Measurements from ENCODE around the gene BAIAP2.
"Not testable (repeated sequence)": the region's sequence is repeated elsewhere in the genome, so short reads cannot be mapped to it uniquely, and the experiment has no call there.

BAIAP2 gene

DNA sequence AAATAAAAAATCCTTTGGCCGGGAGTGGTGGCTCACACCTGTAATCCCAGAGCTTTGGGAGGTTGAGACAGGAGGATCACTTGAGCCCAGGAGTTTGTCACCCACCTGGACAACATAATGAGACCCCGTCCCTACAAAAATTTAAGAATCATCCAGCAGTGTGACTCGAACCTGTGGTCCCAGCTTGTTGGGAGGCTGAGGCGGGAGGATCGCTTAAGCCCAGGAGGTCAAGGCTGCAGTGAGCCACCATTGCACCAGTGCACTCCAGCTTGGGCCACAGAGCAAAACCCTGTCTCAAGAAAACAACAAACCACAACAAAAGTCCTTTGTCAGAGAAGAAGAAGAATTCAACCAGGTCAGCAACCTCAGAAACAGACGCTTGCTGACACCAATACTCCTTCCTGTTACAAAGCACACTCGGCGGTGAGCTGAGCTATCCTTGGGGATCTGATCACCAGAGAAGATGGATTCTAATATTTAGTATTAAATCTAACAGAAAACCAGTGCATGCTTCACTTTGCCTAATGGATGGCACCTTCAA lies 117.4 kb downstream of the BAIAP2 start:
- H3K4me3 ChIP-seq (ENCODE audit: low read depth in 1 of 2, low read length in 2 of 2): no peak overlapping the region
- no peaks in the 10 kb centered on the region for H3K4me1 ChIP-seq (ENCODE audit: insufficient read depth, low read length)
- H3K9me3 ChIP-seq (ENCODE audit: low read length): no peaks in the 10 kb centered on the region
- H3K27me3 ChIP-seq (ENCODE audit: control insufficient read depth in 1 of 2, insufficient read depth in 2 of 2, low read length in 2 of 2): no peaks in the 10 kb centered on the region
- H3K27ac ChIP-seq (ENCODE audit: low read depth, low read length): no peak overlapping the region
- H3K36me3 ChIP-seq (ENCODE audit: insufficient read depth, low read length): no peaks in the 10 kb centered on the region
- no peak overlapping the region for H3K9ac ChIP-seq (ENCODE audit: low read length)

DNA sequence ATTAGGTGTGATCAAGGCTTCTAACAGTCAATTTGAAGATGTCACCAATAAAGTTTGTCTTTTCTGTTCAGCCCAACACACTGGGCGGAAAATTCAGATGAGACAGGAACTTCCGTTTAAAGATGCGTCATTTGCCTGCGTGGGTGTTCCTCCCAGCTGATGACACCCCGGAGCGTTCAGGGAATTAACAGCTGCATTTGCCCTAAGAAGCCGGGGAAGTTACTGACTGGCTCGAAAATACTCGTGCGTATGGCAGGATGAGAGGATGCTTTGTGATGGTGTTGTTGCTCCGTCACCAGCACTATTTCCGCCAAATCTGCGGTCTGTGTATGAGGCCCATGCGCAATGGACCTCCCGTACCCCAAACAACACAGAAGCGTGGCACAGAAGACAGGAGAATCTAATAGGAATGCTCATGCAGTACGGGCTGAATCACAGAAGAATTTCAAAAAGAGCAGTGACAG lies 118.4 kb downstream of the BAIAP2 start:
- Histone ChIP-seq H3K9ac (ENCODE audit: low read length) (no peak overlapping the region), H3K4me1 (ENCODE audit: insufficient read depth, low read length) (no peaks in the 10 kb centered on the region), H3K27me3 (ENCODE audit: control insufficient read depth in 1 of 2, insufficient read depth in 2 of 2, low read length in 2 of 2) (no peaks in the 10 kb centered on the region), H3K36me3 (ENCODE audit: insufficient read depth, low read length) (no peaks in the 10 kb centered on the region), H3K27ac (ENCODE audit: low read depth, low read length) (no peak overlapping the region), H3K4me3 (ENCODE audit: low read depth in 1 of 2, low read length in 2 of 2) (no peak overlapping the region), H3K9me3 (ENCODE audit: low read length) (no peaks in the 10 kb centered on the region)

DNA sequence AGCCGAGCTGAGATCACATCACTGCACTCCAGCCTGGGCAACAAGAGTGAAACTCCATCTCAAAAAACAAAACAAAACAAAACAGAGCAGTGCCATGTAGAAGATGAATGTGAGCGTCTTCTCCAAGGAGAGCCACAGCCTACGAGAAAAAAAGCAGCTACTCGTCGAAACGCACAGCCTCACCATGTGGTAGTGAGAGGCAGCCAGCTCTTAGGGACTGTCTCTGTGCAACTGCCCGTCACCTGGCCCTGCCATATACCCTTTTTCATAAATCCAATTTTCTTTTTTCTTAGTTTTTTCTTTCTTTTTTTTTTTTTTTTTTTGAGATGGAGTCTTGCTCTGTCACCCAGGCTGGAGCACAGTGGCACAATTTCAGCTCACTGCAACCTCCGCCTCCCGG lies 119.1 kb downstream of the BAIAP2 start:
- H3K4me3 ChIP-seq (ENCODE audit: low read depth in 1 of 2, low read length in 2 of 2); H3K9ac ChIP-seq (ENCODE audit: low read length); H3K36me3 ChIP-seq (ENCODE audit: insufficient read depth, low read length); H3K27ac ChIP-seq (ENCODE audit: low read depth, low read length); H3K4me1 ChIP-seq (ENCODE audit: insufficient read depth, low read length); H3K9me3 ChIP-seq (ENCODE audit: low read length); H3K27me3 ChIP-seq (ENCODE audit: control insufficient read depth in 1 of 2, insufficient read depth in 2 of 2, low read length in 2 of 2): not testable (repeated sequence)

DNA sequence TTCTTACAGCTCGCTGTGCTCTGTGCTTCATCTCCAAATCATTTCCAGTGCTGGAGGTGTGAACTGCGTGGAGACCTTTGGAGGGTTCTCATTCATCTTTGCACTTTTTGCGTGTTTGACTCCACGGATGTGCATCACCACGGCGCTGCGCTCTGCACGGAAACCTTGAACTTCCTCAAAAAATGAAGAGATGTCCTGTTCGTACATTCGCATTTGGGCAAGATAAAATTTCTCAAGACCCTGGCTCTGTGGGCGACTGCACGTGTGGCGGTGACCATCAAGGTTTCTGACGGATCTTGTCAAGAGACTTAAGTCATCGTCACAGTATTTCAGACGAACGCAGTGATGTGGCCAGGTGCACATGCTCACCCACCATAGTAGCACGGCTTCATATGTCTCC lies 120.0 kb downstream of the BAIAP2 start:
- Histone ChIP-seq H3K9me3 (ENCODE audit: low read length) (no peaks in the 10 kb centered on the region), H3K36me3 (ENCODE audit: insufficient read depth, low read length) (no peaks in the 10 kb centered on the region), H3K4me3 (ENCODE audit: low read depth in 1 of 2, low read length in 2 of 2) (no peak overlapping the region), H3K27ac (ENCODE audit: low read depth, low read length) (no peak overlapping the region), H3K4me1 (ENCODE audit: insufficient read depth, low read length) (no peaks in the 10 kb centered on the region), H3K9ac (ENCODE audit: low read length) (no peak overlapping the region), H3K27me3 (ENCODE audit: control insufficient read depth in 1 of 2, insufficient read depth in 2 of 2, low read length in 2 of 2) (no peaks in the 10 kb centered on the region)

DNA sequence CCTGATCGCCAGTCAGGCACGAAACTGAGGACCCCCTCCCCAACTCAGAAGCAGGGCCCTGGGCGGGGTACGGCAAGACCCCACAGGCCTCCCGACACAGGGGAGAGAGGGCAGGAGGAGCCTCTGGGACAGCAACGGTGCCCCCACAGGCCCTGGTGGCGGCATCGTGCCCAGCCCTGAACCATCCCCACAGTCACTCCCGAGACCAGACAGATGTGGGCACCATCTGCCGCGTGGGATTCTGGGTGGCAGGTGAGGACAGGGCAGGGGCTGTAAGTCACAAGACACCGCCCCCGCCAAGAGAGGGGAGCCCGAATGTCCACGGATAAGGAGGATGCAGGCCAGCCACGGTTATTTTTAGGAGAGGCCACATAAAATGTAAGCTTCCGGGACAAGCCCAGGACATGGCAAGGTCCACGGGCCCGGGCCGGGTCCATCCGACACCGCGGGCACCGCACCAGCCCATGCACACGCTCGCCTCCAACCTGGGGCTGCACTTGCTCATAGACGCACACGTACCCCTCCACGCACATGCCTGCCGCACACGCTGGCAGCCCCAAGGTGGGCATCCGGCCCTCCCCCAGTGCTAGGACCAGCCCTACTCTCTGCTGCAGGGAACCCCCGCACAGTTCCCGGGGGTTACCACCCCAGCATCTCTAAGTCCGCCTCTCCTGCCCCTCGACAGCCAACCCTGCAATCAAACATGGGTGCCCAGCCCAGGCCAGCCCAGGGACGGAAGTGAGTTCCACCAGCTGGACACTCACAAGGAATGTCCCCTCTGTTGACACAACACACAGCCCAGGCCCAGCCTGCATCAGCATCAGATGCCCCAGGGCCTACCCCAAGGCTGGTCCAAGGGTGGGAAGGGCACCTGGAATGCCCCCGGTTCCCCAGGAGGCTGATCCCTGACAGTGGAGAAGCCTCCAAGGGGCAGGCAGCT lies 122.2 kb downstream of the BAIAP2 start:
- no peaks in the 10 kb centered on the region for H3K9me3 ChIP-seq (ENCODE audit: low read length)
- H3K4me3 ChIP-seq (ENCODE audit: low read depth in 1 of 2, low read length in 2 of 2): no peak overlapping the region
- H3K9ac ChIP-seq (ENCODE audit: low read length): no peak overlapping the region
- H3K4me1 ChIP-seq (ENCODE audit: insufficient read depth, low read length): no peaks in the 10 kb centered on the region
- H3K27me3 ChIP-seq (ENCODE audit: control insufficient read depth in 1 of 2, insufficient read depth in 2 of 2, low read length in 2 of 2): no peaks in the 10 kb centered on the region
- no peaks in the 10 kb centered on the region for H3K36me3 ChIP-seq (ENCODE audit: insufficient read depth, low read length)
- no peak overlapping the region for H3K27ac ChIP-seq (ENCODE audit: low read depth, low read length)

DNA sequence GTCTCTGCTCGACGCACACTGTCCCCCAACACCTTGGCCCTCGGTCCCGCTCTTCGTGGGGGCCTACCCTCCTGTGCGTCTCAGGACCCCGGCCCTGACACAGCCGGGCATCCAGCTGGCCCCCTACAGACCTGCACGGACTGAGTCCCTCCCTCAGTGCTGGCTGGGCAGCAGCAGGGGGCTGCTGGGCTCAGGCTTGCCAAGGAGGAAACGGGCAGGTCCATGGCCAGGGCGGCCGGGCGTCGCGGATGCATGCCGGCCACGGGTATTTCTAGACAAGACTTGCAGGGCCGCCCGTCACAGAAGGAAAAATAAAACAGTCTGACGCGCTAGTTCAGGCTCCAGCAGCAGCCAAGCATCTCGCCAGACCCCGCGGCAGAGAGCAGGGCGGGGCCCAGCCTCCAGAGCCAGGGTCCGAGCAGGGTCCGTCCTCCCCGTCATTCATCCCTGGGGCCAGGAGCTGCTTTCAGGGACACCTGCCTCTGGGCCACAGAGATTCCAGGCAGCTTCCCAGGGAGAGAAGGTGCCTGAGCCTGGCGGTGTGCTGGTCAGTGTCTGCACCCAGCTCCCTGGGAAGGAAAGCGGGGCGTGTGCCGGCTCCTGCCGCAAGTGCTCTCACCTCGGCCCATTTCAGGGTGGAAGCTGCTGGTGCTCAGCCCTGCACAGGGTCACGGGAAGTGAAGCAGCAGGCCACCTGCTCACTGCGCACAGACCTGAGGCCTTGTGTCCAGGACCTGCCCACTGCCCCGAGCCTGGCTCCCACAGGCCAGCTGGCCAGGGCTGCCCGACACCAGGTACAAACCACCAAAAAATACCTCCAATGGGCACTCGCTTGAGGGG lies 123.1 kb downstream of the BAIAP2 start:
- Histone ChIP-seq H3K27me3 (ENCODE audit: control insufficient read depth in 1 of 2, insufficient read depth in 2 of 2, low read length in 2 of 2) (no peaks in the 10 kb centered on the region), H3K4me1 (ENCODE audit: insufficient read depth, low read length) (no peaks in the 10 kb centered on the region), H3K9me3 (ENCODE audit: low read length) (no peaks in the 10 kb centered on the region), H3K9ac (ENCODE audit: low read length) (no peak overlapping the region), H3K36me3 (ENCODE audit: insufficient read depth, low read length) (no peaks in the 10 kb centered on the region), H3K27ac (ENCODE audit: low read depth, low read length) (no peak overlapping the region), H3K4me3 (ENCODE audit: low read depth in 1 of 2, low read length in 2 of 2) (no peak overlapping the region)

DNA sequence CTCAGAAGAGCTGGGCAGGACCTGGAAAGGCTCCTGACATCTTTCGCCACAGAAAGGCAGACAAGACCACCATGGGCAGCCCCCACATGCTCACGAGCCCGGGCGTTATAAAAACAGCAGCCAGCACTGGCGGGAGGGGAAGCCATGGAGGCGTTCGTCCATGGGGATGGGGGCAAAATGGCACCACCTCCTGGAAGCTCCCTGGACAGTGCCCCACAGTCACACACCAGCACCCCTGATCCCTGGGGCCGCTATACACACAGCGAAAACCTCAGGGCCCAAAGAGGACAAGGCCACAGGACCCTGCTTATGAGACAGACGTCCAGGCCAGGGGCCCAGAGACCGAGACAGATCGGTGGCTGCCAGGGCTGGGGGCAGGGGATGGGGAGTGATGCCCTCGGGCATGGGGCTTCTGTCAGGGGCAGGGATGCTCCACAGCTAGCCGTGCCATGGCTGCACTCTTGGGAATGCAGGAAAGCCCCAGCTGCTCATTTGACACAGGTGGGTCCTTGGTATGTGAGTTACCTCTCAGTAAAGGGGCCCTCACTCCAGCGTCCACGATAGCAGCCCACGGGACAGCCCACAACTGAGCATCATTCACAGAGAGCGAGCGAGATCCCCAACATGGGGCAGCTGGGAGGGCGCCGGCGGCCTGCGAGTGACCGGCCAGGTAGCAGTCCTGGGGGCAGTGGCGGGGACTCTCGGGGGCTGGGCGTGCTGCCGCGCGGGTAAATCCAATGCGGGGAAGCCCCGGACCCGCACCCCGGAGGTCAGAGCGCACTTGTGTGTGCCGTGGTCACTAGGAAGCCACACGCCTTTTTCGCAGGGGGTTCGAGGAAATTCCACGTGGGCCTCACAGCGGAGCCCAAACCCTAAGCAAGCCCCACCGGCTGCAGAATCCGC lies 124.0 kb downstream of the BAIAP2 start:
- Histone ChIP-seq H3K4me3 (ENCODE audit: low read depth in 1 of 2, low read length in 2 of 2) (no peak overlapping the region), H3K27ac (ENCODE audit: low read depth, low read length) (no peak overlapping the region), H3K9me3 (ENCODE audit: low read length) (no peaks in the 10 kb centered on the region), H3K27me3 (ENCODE audit: control insufficient read depth in 1 of 2, insufficient read depth in 2 of 2, low read length in 2 of 2) (peaks cover 0 to 4% of the 10 kb centered on the region in 2 donors), H3K4me1 (ENCODE audit: insufficient read depth, low read length) (no peaks in the 10 kb centered on the region), H3K36me3 (ENCODE audit: insufficient read depth, low read length) (no peaks in the 10 kb centered on the region), H3K9ac (ENCODE audit: low read length) (no peak overlapping the region)

DNA sequence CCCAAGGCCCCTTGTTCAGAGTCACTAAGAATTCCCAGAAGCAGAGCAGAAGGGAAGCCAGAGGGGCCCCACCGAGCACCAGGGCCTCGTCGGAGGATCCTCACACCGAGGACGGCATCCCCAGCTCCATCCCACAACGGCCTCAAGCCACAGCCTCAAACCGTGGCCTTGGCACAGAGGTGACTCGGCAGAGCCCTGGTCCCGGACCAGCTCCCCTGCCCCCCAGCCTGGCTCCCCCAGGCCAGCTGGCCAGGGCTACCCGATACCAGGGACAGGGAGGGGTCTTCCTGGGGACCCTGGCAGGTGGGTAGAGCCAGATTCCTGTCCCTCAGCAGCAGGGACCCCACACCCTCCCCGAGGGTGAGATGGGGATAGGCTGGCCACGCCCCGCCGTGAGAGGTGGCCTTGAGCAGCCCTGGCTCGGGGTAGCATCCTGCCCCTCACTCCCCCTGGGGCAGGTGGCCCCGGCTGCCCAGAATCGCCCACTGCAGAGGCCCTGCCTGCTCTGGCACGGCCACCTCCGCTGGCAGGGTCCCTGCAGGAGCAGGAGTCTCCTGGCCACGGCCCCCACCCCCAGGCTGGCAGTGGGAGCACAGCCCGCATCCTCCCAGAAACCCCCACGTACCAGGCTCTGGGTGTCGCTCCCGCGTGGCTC lies 124.8 kb downstream of the BAIAP2 start:
- no peak overlapping the region for H3K4me3 ChIP-seq (ENCODE audit: low read depth in 1 of 2, low read length in 2 of 2)
- H3K27ac ChIP-seq (ENCODE audit: low read depth, low read length): no peak overlapping the region
- H3K9me3 ChIP-seq (ENCODE audit: low read length): no peaks in the 10 kb centered on the region
- no peak overlapping the region for H3K9ac ChIP-seq (ENCODE audit: low read length)
- peaks cover 0 to 4% of the 10 kb centered on the region in 2 donors for H3K27me3 ChIP-seq (ENCODE audit: control insufficient read depth in 1 of 2, insufficient read depth in 2 of 2, low read length in 2 of 2)
- H3K4me1 ChIP-seq (ENCODE audit: insufficient read depth, low read length): no peaks in the 10 kb centered on the region
- H3K36me3 ChIP-seq (ENCODE audit: insufficient read depth, low read length): no peaks in the 10 kb centered on the region

DNA sequence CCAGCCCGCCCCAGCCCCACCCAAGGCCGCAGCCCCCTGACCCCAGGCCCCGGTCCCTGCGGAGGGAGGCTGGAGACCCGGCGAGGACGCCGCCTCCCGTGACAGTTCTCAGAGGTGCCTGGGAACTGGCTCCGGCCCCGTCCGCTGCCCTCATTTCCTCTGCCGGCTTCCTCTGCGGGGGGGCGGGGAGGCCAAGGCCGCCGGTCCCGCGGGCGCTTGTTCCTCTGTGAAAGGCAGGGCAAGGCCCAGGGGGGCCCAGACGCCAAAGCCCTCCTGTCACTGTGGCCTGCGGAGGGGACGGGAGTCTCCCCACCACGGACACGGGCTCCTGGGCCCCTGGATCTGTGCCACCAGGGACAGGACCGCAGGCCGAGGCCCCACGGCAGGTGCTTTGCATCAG lies 125.4 kb downstream of the BAIAP2 start:
- no peaks in the 10 kb centered on the region for H3K4me1 ChIP-seq (ENCODE audit: insufficient read depth, low read length)
- peaks cover 0 to 5% of the 10 kb centered on the region in 2 donors for H3K27me3 ChIP-seq (ENCODE audit: control insufficient read depth in 1 of 2, insufficient read depth in 2 of 2, low read length in 2 of 2)
- no peaks in the 10 kb centered on the region for H3K36me3 ChIP-seq (ENCODE audit: insufficient read depth, low read length)
- H3K9me3 ChIP-seq (ENCODE audit: low read length): no peaks in the 10 kb centered on the region
- no peak overlapping the region for H3K27ac ChIP-seq (ENCODE audit: low read depth, low read length)
- no peak overlapping the region for H3K4me3 ChIP-seq (ENCODE audit: low read depth in 1 of 2, low read length in 2 of 2)
- H3K9ac ChIP-seq (ENCODE audit: low read length): no peak overlapping the region

DNA sequence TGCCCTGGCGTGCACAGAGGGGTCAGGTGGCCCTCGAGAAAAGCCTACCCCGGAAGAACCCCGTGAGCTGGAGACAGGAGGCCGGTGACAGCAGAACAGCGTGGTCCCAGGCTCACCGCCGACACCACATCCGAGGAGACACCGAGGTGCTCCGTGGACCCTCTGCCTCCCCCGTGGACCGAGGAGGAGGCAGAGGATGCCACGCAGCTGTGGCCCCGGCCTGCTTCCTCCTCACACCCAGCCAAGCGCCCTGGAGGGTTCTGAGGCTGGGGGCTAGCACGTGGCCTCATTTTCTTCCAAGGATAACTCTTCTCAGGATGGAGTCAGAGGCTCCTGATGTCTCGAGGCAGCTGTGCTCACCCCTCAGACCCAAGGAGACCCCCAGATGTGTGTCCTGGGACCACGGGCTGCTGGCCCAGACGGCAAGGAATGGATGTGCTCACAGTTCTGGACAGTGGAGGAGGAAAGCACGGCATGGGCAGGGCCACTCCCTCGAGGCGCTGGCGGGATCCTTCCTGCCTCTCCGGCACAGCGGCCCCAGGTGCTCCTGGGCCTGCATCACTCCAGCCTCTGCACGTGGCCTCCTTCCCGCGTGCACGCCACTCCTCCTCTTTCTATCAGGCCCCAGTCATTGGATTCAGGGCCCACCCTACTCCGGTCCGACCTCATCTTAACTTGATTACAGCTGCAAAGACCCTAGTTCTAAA lies 125.9 kb downstream of the BAIAP2 start:
- Histone ChIP-seq H3K4me3 (ENCODE audit: low read depth in 1 of 2, low read length in 2 of 2) (no peak overlapping the region), H3K27ac (ENCODE audit: low read depth, low read length) (no peak overlapping the region)

More for the DNA sequence above, 125.9 kb downstream of the BAIAP2 start:
- no peaks in the 10 kb centered on the region for H3K4me1 ChIP-seq (ENCODE audit: insufficient read depth, low read length)
- H3K36me3 ChIP-seq (ENCODE audit: insufficient read depth, low read length): no peaks in the 10 kb centered on the region
- H3K9ac ChIP-seq (ENCODE audit: low read length): no peak overlapping the region
- no peaks in the 10 kb centered on the region for H3K9me3 ChIP-seq (ENCODE audit: low read length)
- H3K27me3 ChIP-seq (ENCODE audit: control insufficient read depth in 1 of 2, insufficient read depth in 2 of 2, low read length in 2 of 2): peaks cover 0 to 10% of the 10 kb centered on the region in 2 donors
